ENCODE results near the gene UBXN10.

DNA sequence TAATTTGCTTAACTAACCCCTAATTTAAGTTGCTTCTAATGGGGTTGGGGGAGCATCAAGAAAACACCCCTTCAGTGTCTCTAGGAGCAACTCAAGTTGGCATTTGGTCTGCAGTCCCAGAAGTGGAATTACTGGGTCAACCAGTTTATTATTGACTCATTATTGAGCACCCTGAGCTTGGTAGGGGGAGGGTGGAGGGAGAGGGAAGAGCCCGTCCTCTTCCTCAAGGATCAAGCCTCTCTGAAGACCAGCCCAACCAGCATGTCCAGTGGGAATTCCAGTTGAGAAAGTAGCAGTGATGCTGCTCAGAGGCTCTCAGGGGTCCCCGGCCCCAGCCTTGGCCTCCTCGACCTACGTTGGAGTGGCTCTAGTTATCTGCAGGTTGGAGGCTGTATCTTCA, 48.8 kb upstream of the UBXN10 start:
- TF ChIP-seq, protein P1, sequence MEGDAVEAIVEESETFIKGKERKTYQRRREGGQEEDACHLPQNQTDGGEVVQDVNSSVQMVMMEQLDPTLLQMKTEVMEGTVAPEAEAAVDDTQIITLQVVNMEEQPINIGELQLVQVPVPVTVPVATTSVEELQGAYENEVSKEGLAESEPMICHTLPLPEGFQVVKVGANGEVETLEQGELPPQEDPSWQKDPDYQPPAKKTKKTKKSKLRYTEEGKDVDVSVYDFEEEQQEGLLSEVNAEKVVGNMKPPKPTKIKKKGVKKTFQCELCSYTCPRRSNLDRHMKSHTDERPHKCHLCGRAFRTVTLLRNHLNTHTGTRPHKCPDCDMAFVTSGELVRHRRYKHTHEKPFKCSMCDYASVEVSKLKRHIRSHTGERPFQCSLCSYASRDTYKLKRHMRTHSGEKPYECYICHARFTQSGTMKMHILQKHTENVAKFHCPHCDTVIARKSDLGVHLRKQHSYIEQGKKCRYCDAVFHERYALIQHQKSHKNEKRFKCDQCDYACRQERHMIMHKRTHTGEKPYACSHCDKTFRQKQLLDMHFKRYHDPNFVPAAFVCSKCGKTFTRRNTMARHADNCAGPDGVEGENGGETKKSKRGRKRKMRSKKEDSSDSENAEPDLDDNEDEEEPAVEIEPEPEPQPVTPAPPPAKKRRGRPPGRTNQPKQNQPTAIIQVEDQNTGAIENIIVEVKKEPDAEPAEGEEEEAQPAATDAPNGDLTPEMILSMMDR (IDR thresholded peaks at IDR 0.05) = no peak
- peak; percentile 83 for TF ChIP-seq POLR2AphosphoS5 (IDR thresholded peaks at IDR 0.05)
